ENCODE results near the gene CLEC11A.

The CLEC11A gene

GRCh38 chr19:50718255-50719118, 4.7 kb upstream of the CLEC11A start:
- Histone ChIP-seq H3K4me3 (ENCODE audit: extremely low read depth, insufficient read depth, low read length, poor library complexity, severe bottlenecking) (peak overlapping the region; percentile 39), H3K9me3 (ENCODE audit: control insufficient read depth, low read length) (peaks cover 3% of the 10 kb centered on the region), H3K36me3 (ENCODE audit: control insufficient read depth, insufficient read depth, low read length) (no peaks in the 10 kb centered on the region), H3K27ac (ENCODE audit: low read depth, low read length, severe bottlenecking) (no peak overlapping the region), H3K4me1 (ENCODE audit: control insufficient read depth, insufficient read depth, low read length, poor library complexity, severe bottlenecking) (peaks cover 3% of the 10 kb centered on the region)
- WGBS, 2 experiments (ENCODE audit: insufficient coverage in 2 of 2) = 35 to 49% methylated on average over 23 of the region's 74 CpGs

DNA sequence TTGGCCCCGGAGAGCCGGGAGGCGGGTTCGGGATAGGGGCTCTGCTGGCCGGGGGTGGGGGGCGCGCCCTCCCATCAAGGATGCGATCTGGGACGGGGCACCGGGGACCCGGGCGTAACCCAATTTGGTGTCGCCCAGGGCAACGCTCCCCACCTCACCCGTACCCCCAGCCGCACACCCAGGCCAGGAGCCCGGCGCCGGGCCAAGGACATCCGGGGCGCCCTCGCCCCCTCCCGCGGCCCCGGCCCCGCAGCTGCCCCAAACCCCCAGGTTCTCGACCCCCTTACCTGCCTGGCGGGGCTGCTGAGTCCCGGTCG, 4.1 kb upstream of the CLEC11A start:
- peaks cover 3% of the 10 kb centered on the region for H3K9me3 ChIP-seq (ENCODE audit: control insufficient read depth, low read length)
- H3K4me1 ChIP-seq (ENCODE audit: control insufficient read depth, insufficient read depth, low read length, poor library complexity, severe bottlenecking) = peaks cover 3% of the 10 kb centered on the region
- 40 to 59% methylated on average over 10 to 11 of the region's 30 CpGs for WGBS, 2 experiments (ENCODE audit: insufficient coverage in 2 of 2)
- no peaks in the 10 kb centered on the region for H3K36me3 ChIP-seq (ENCODE audit: control insufficient read depth, insufficient read depth, low read length)
- H3K27ac ChIP-seq (ENCODE audit: low read depth, low read length, severe bottlenecking) = no peak overlapping the region
- H3K4me3 ChIP-seq (ENCODE audit: extremely low read depth, insufficient read depth, low read length, poor library complexity, severe bottlenecking) = peak overlapping the region; percentile 39

GRCh38 chr19:50719566-50719965, 3.6 kb upstream of the CLEC11A start, which contains the start of gene SHANK1:
TSS of gene SHANK1 (minus strand) at chr19:50719802. CDS start at chr19:50716919, 2,883 bp downstream.
- peaks cover 3% of the 10 kb centered on the region for H3K9me3 ChIP-seq (ENCODE audit: control insufficient read depth, low read length)
- WGBS, 2 experiments (ENCODE audit: insufficient coverage in 2 of 2) = 29 to 48% methylated on average over 10 to 24 of the region's 47 CpGs
- H3K4me1 ChIP-seq (ENCODE audit: control insufficient read depth, insufficient read depth, low read length, poor library complexity, severe bottlenecking) = peaks cover 3% of the 10 kb centered on the region
- no peak within 1 kb of the TSS for H3K27ac ChIP-seq (ENCODE audit: low read depth, low read length, severe bottlenecking)
- no peaks in the 10 kb centered on the region for H3K36me3 ChIP-seq (ENCODE audit: control insufficient read depth, insufficient read depth, low read length)
- H3K4me3 ChIP-seq (ENCODE audit: extremely low read depth, insufficient read depth, low read length, poor library complexity, severe bottlenecking) = peak within 1 kb of the TSS; percentile 39

DNA sequence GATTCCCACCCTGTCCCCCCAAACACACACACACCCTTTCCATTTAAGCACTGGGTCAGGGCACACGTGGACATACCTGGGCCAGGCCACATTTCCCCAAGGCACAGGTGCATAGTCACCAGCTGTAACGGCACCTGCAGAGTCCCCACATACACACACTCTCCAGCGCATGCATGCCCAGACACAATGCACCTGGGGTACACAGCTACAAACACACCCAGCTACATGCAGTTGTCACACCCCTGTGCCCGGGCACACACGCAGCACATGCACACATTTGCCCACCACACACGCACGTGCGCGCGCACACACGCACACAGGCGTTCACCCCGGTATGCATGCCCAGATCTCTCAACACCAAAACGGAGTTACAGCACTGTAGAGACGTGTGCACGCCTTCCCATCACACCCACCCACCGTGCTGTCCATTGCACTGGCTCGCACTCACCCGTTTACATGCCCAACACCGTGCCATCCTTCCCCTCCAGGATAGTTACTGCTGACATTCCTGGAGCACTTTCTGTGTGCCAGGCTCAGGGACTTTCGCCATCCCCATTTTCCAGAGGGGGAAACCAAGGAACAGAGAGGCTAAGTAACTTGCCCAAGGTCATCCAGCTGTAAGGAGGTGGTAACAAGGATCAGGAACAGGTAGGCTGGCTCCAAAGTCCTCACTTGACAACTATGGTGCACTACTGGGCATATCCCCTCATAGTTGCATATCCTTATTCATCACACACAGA, 2.8 kb upstream of the CLEC11A start:
- WGBS, 2 experiments (ENCODE audit: insufficient coverage in 2 of 2) = 73 to 79% methylated on average over 20 to 21 of the region's 21 CpGs
- Histone ChIP-seq H3K4me3 (ENCODE audit: extremely low read depth, insufficient read depth, low read length, poor library complexity, severe bottlenecking) (no peak overlapping the region), H3K9me3 (ENCODE audit: control insufficient read depth, low read length) (peaks cover 3% of the 10 kb centered on the region), H3K27ac (ENCODE audit: low read depth, low read length, severe bottlenecking) (no peak overlapping the region), H3K4me1 (ENCODE audit: control insufficient read depth, insufficient read depth, low read length, poor library complexity, severe bottlenecking) (peaks cover 3% of the 10 kb centered on the region), H3K36me3 (ENCODE audit: control insufficient read depth, insufficient read depth, low read length) (no peaks in the 10 kb centered on the region)

- WGBS, 2 experiments (ENCODE audit: insufficient coverage in 2 of 2) = 63 to 67% methylated on average over 7 of the region's 8 CpGs
- Histone ChIP-seq H3K36me3 (ENCODE audit: control insufficient read depth, insufficient read depth, low read length) (no peaks in the 10 kb centered on the region), H3K9me3 (ENCODE audit: control insufficient read depth, low read length) (peaks cover 3% of the 10 kb centered on the region), H3K27ac (ENCODE audit: low read depth, low read length, severe bottlenecking) (no peak overlapping the region), H3K4me1 (ENCODE audit: control insufficient read depth, insufficient read depth, low read length, poor library complexity, severe bottlenecking) (peaks cover 3% of the 10 kb centered on the region), H3K4me3 (ENCODE audit: extremely low read depth, insufficient read depth, low read length, poor library complexity, severe bottlenecking) (no peak overlapping the region)
Measured at GRCh38 chr19:50720921-50721381, 2.2 kb upstream of the CLEC11A start.

DNA sequence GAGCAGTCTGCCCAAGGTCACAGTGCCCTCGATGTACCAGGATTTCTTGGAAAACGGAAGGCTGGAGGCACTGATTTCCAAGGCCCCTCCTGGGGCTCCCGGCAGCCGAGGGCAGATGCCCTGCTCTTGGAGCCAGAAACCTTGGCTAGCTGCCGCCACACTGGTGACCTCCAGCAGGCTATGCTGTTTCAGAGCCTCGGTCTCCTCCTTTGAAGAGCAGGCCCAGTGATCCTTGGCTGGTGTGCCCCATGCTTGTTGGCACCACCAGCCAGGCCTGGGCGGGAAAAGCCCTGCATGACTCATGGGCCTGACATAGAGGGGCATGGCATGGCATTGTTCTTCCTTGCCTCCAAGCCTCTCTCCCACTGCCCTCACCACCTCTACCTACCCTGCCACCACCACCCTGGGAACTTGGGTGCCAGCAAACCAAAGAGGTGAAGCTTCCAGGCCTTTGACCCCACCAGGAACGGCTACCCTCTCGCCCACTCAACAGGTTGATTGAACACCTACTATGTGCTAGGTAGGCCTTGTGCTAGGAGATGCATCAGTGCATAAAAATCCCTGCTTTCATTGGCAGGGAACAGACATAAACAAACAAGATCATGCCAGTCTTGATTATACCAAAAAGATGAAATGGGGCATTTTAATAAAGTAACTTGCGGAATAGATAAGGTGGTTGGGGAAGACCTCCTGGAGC, 1.6 kb upstream of the CLEC11A start:
- H3K27ac ChIP-seq (ENCODE audit: low read depth, low read length, severe bottlenecking) = no peak overlapping the region

DNA sequence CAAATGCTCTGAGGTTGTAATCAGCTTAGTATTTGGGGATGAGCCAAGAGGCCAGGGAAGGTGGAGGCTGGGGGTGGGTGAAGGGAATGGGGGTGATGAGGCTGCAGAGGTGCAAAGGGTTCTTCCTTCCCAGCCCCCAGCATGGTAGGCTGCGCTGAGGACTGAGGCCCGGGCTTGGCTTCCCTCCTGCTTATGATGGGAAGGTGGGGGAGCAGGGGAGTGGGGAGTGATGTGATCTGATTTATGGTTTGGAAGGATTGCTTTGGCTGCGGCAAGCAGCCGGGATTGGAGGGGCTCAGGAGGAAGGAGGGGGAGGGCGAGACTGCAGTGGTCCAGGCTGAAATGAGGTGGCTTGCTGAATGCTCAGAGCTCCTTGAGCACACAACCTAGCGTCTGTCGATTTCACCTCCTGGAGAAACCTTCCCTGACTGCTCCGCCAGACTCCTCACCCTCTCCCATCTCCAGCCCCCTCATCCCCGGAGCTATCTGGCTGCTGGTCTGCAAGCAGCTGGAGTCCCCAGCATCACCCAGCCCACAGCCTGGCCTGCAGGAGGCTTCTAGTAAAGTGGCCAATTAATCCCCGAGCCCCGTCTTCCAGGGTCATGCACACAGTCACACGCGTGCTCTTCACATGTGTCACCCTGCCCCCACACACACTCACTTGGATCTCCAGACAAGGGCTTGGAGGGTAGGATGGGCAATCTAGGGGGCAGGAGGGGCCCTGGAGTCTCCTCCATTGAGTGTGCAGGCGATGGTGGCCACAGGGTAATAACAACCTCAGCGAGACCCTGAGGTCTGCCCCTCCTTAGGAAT, 757 bp upstream of the CLEC11A start:
- H3K9me3 ChIP-seq (ENCODE audit: control insufficient read depth, low read length) = peaks cover 8% of the 10 kb centered on the region
- H3K4me1 ChIP-seq (ENCODE audit: control insufficient read depth, insufficient read depth, low read length, poor library complexity, severe bottlenecking) = peaks cover 3% of the 10 kb centered on the region
- WGBS, 2 experiments (ENCODE audit: insufficient coverage in 2 of 2) = 41 to 67% methylated on average over 7 to 12 of the region's 15 CpGs
- no peak overlapping the region for H3K27ac ChIP-seq (ENCODE audit: low read depth, low read length, severe bottlenecking)
- H3K4me3 ChIP-seq (ENCODE audit: extremely low read depth, insufficient read depth, low read length, poor library complexity, severe bottlenecking) = peak overlapping the region; percentile 51
- H3K36me3 ChIP-seq (ENCODE audit: control insufficient read depth, insufficient read depth, low read length) = peaks cover 6% of the 10 kb centered on the region

More for the DNA sequence above, 1.6 kb upstream of the CLEC11A start:
- Histone ChIP-seq H3K4me3 (ENCODE audit: extremely low read depth, insufficient read depth, low read length, poor library complexity, severe bottlenecking) (no peak overlapping the region), H3K4me1 (ENCODE audit: control insufficient read depth, insufficient read depth, low read length, poor library complexity, severe bottlenecking) (peaks cover 3% of the 10 kb centered on the region), H3K9me3 (ENCODE audit: control insufficient read depth, low read length) (peaks cover 3% of the 10 kb centered on the region), H3K36me3 (ENCODE audit: control insufficient read depth, insufficient read depth, low read length) (peaks cover 2% of the 10 kb centered on the region)
- 78 to 85% methylated on average over 8 to 9 of the region's 10 CpGs for WGBS, 2 experiments (ENCODE audit: insufficient coverage in 2 of 2)

- Histone ChIP-seq H3K4me1 (ENCODE audit: control insufficient read depth, insufficient read depth, low read length, poor library complexity, severe bottlenecking) (no peaks in the 10 kb centered on the region), H3K36me3 (ENCODE audit: control insufficient read depth, insufficient read depth, low read length) (peaks cover 6% of the 10 kb centered on the region), H3K9me3 (ENCODE audit: control insufficient read depth, low read length) (peaks cover 8% of the 10 kb centered on the region), H3K4me3 (ENCODE audit: extremely low read depth, insufficient read depth, low read length, poor library complexity, severe bottlenecking) (peak overlapping the region; percentile 51), H3K27ac (ENCODE audit: low read depth, low read length, severe bottlenecking) (no peak overlapping the region)
- WGBS, 2 experiments (ENCODE audit: insufficient coverage in 2 of 2) = 46 to 47% methylated on average over 17 to 29 of the region's 31 CpGs
Measured at GRCh38 chr19:50723735-50724521, 764 bp downstream of the CLEC11A start.

GRCh38 chr19:50724522-50725217, 1.5 kb downstream of the CLEC11A start:
- no peaks in the 10 kb centered on the region for H3K4me1 ChIP-seq (ENCODE audit: control insufficient read depth, insufficient read depth, low read length, poor library complexity, severe bottlenecking)
- H3K4me3 ChIP-seq (ENCODE audit: extremely low read depth, insufficient read depth, low read length, poor library complexity, severe bottlenecking) = peak overlapping the region; percentile 51
- H3K27ac ChIP-seq (ENCODE audit: low read depth, low read length, severe bottlenecking) = no peak overlapping the region
- H3K36me3 ChIP-seq (ENCODE audit: control insufficient read depth, insufficient read depth, low read length) = peaks cover 6% of the 10 kb centered on the region
- H3K9me3 ChIP-seq (ENCODE audit: control insufficient read depth, low read length) = peaks cover 8% of the 10 kb centered on the region
- 32 to 38% methylated on average over 44 to 65 of the region's 65 CpGs for WGBS, 2 experiments (ENCODE audit: insufficient coverage in 2 of 2)

All from mesodermal cell (in vitro differentiated cells).